Measurements from ENCODE around the gene SDK1.
"Not testable (repeated sequence)": the region's sequence is repeated elsewhere in the genome, so short reads cannot be mapped to it uniquely, and the experiment has no call there.

SDK1 gene

GRCh38 chr7:4091767-4092166 is 790.7 kb downstream of the SDK1 start:
- no peak for DNase-seq

- no peak for DNase-seq
These were observed 792.0 kb downstream of the SDK1 start for GRCh38 chr7:4093035-4093434.

- no peak for DNase-seq
These were observed 792.4 kb downstream of the SDK1 start for GRCh38 chr7:4093483-4093882.

- DNase-seq: not testable (repeated sequence)
These were observed 793.1 kb downstream of the SDK1 start for GRCh38 chr7:4094158-4094557.

- no peak for DNase-seq
These were observed 796.1 kb downstream of the SDK1 start for GRCh38 chr7:4097001-4097609.

GRCh38 chr7:4098169-4098568 is 797.1 kb downstream of the SDK1 start:
- DNase-seq: no peak

- no peak for DNase-seq
These were observed 798.6 kb downstream of the SDK1 start for GRCh38 chr7:4099651-4100050.

GRCh38 chr7:4100148-4100547 is 799.1 kb downstream of the SDK1 start:
- no peak for DNase-seq

GRCh38 chr7:4100691-4101090 is 799.6 kb downstream of the SDK1 start:
- DNase-seq: no peak

- no peak for DNase-seq
These were observed 801.3 kb downstream of the SDK1 start for GRCh38 chr7:4102231-4102841.

- no peak for DNase-seq
These were observed 802.5 kb downstream of the SDK1 start for GRCh38 chr7:4103352-4104091.

- no peak for DNase-seq
These were observed 806.8 kb downstream of the SDK1 start for GRCh38 chr7:4107839-4108238.

GRCh38 chr7:4108951-4109350 is 807.9 kb downstream of the SDK1 start:
- DNase-seq: no peak

- DNase-seq: no peak
These were observed 808.5 kb downstream of the SDK1 start for GRCh38 chr7:4109481-4110110.

- DNase-seq: no peak
These were observed 809.4 kb downstream of the SDK1 start for GRCh38 chr7:4110438-4110837.

- no peak for DNase-seq
These were observed 810.1 kb downstream of the SDK1 start for GRCh38 chr7:4111166-4111565.

GRCh38 chr7:4113271-4113670 is 812.2 kb downstream of the SDK1 start:
- DNase-seq: no peak

GRCh38 chr7:4113976-4114375 is 812.9 kb downstream of the SDK1 start:
- DNase-seq: no peak

- no peak for DNase-seq
These were observed 814.4 kb downstream of the SDK1 start for GRCh38 chr7:4115442-4115841.

- no peak for DNase-seq
These were observed 815.0 kb downstream of the SDK1 start for GRCh38 chr7:4115941-4116610.

GRCh38 chr7:4119848-4120247 is 818.8 kb downstream of the SDK1 start:
- no peak for DNase-seq

- DNase-seq: no peak
These were observed 822.3 kb downstream of the SDK1 start for GRCh38 chr7:4123346-4123745.

- no peak for DNase-seq
These were observed 822.8 kb downstream of the SDK1 start for GRCh38 chr7:4123823-4124222.
